Cerebellar cortex (tissue), 1 donor: ENCODE results near the gene CCDC6.
"Not testable (repeated sequence)": the region's sequence is repeated elsewhere in the genome, so short reads cannot be mapped to it uniquely, and the experiment has no call there.

ENCODE experiments used
- DNase-seq: peaks from one replicate; pipeline ENCODE4 v3.0.0-alpha.2; 2015; ENCODE audit warnings: low spot score

CCDC6 gene

DNA sequence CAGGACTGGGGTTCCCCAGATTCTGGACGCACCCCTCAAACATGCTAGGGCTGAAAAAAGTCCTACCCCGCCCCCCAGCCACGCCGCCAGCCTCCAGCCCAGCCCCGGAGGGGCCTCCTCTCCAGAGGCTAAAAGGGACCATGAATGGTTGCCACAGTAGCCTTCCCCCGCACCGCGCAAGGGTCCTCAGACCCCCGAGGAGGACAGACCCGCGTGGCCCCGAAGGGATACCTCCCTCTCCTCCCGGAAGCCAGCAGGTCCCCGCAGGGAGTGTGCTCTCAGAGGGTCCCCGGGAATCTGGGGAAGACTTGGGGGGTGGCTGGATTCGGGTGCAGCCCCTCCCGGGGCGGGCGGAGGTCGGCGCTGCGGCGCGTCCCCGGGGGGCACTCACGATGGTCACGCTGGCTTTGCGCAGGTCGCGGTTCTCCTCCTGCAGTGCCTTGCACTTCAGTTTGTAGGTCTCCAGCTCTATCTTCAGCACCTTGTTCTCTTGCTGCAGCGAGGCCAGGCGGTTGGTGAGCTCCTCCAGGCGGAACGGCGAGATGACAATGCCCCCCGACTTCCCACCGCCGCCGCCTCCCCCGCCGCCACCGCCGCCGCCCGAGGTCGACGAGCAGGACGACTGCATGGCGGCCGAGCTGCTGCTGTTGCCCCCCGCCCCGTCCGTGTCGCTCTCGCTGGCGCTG, 482 bp downstream of the CCDC6 start:
- peak; percentile 26 for DNase-seq

DNA sequence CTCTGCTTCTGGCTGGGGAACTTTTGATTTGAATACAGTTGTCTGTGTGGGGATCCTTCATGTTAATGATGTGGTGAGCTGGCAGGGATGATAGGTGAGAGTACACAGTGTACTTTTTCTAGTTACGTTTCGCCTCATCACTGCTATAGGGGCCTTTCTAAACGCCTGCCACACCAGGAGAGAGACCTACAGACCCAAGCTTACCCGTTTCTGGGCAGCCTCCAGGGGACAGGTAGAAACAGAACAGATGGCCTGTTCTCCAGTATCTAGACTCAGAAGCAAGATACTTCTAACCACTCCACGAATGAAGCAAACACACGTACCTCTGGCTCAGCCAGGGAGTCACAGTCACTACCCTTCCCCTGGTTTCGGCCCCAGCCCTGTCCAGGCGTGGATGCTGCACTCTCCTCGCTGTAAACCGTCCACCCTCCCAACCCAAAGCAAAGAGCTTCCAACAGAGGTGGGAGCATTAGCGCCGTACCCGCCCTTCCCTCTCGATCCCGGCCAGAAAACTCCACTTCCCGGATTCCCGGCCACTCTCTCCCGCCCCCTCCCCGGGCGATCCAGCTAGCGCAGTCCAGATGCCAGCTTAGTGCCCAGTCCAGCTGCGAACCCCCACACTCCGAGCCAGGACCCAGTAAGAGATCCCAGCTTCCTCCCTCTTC, 1.2 kb downstream of the CCDC6 start:
- DNase-seq = peak; percentile 62

DNA sequence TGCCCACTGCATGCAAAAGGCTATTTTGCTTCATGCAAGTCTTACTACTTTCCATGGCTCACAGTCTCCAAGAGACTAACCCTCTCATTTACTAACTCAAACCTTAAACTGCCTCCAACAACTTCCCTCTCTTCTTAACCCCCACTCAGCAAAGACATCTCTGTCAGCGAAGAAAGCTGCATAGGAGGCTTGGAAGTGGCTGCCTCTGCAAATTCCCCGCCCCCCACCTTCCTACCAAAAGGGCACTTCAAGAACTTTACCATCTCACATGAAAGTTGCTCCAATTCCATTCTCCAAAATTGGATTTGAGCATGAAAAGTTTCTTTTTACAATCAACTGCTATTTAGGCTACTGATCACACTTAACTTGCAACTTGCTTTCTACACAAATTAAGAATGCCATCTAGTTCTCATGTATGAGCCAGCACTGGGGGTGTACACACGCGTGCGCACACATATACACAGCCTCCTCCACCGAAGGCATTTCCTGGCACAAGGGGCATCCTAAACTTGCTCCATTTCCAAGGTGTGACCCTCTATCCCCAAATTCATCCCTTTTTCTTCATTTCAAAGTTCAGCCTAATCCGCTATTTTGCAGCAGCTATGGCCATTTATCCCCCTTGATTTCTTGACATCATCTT, 1.8 kb downstream of the CCDC6 start:
- DNase-seq = peak; percentile 22

DNA sequence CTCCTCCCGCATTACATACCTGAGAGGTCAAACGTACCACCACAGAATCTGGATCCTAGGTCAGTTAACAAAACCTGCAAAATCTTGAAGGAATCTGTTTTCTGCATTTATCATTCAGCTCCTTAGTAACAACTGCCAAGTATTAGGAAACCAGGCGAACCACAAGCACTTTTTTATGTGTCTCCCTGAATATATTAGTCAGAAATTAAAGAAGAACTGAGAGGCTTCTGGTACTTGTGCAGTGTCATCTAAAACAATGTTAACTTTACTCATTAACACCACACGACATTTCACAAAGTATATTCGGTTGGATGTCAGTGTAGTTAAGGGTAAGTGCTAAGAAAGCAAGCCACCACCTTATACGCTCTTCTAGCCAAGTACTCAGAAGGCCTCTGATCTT, 2.5 kb downstream of the CCDC6 start:
- no peak for DNase-seq

DNA sequence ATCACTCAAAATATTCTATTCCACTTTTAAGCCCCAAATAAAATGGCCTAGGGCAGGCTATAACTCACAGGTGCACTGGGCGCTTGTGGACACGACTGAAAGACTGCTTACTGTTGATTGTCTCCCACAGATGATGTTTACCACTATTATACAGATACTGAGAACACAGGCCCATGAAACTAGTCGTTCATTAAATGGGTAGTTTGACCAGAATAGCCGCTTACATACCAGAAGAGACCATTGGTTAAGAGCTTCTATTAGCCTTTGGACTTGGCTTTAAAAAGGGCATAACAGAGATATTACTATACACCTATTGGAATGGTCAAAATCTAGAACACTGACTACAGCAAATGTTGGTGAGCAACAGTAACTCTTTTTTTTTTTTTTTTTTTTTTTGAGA, 4.3 kb downstream of the CCDC6 start:
- no peak for DNase-seq

DNA sequence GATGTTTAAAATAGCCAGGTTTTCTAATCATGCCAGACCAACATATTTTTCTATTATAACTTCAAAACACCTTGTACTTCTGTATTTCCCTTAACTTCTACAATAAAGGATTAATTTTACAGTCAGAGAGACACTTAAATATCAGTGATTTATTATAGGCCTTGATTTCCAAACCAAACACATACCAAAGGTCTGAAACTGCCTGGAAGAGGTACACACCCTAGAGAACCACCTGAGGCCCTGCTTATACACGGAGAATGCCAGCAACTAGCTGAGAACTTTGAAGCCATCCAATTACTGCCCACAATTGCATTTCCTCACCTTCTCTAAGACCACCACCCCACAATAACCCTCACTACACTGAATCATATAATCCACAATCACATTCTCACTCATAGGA, 4.9 kb downstream of the CCDC6 start:
- no peak for DNase-seq

DNA sequence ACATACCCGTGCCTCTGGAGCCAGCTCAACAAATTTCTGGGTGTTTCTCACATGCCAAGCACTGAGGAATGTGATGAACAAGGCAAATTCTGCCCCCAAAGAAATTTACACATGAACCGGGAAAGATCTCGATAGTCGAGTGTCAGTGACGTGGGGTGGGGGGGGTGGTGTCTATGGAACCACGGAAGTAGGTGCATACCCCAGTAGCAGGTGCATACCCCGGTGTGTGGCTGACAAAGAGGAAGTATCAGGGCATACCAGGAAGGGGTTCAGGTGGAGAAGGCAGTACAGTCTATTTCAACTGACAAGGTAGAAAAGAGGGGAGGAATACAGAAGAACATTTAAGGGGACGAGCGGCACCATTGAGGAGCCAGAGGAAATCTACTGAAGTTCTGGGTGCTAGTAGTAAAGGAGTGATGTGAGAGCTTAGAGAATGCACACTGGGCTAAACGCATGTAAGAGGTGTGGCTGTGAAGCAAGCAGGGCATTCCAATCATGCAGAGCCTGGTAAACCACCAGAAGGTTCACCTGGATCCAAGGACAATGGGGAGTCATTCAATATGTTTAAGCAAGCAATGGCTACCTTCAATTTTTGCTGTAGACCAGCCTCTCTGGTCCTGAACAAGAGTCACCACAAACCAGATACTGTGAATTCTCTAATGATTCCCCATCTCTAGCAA, 6.2 kb downstream of the CCDC6 start:
- no peak for DNase-seq

DNA sequence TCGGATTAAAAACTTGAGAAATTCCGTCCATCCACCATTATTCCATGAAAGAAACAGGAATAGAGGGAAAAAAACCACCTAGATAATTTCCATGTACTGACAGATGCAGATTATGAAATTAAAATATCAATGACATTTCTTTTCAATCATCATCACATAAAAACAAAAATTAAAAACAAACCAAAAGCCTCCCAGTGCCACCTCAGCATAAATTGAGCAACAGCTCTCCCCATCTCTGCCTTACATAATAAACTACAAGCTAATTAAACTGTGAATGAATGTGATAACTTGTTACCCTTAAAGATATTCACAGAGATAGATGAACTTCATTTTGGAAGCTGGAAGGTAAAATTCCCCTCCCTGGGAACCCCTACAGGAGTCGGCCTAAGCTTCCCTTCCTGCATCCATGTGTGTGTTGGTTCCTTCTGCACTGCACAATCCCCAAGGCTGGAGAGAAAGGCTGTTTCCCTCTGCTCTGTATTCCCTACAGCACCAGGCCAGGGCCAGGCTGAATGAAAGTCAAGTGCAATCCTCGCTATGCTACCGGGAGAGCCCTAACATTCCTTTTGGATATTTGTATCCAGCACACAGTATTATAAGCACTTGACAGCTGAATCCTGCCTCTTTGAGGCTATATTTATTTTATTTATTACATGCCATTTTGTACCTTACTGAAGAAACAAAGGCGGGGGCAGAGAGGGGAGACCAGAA, 8.1 kb downstream of the CCDC6 start:
- peak; percentile 28 for DNase-seq

DNA sequence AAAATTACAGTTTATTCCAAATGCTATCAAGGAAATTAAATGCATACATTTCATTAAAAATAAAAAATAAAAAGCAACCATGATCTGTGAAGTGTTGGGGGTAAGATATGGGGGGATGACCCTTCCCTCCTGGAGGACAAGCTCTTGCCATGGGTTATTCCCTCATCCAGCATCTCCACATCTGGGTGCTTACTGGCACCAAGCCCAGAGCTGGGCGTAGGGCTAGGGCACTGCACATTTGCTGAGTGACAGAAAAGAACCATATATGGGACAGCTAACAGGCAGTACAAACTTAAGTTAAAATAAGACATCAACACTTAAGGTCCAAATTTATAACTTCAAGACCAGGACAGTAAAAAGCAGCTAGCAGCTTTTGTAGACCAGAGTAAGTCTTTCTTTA, 10.2 kb downstream of the CCDC6 start:
- DNase-seq = no peak

DNA sequence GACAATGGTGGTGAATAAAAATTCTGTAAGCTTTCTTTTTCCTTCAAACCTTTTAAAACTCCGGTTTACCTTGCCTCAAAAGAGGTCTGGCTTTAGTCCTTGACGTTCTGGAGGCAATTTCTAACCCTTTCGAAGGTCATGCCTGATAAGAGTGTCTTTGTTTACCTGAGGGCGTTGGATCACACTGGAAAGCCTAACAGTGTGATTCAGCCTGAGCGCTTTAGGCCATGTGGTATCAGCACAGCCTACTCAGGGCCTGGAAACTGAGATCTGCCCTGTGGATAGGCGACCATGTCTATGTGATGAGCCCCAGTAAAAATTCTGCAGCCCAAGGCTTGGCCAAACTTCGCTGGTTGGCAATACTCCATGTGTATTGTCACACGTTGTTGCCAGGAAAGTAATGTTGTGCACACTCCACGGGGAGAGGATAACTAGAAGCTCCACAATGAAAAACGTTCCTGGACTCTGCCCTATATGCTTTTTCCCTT, 10.7 kb downstream of the CCDC6 start:
- DNase-seq = peak; percentile 55

DNA sequence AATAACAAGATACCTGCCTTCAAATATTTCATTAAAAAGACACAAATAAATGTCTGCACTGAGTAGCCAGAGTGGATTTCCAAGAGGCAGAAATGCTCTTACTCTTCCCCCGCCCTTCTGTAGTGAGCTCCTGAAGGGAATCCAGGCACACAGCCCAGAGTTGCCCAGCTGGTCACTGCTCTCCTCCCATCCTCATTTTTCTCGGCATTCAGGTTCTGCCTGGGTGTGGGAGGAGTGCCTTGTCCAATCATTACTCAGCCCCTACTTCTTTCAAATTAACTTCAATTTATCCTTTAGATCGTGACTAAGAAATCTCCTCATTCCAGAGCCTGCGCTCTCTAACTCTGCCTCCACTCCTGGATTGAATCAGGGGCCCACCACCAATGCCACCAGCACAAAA, 12.2 kb downstream of the CCDC6 start:
- DNase-seq = peak; percentile 95

DNA sequence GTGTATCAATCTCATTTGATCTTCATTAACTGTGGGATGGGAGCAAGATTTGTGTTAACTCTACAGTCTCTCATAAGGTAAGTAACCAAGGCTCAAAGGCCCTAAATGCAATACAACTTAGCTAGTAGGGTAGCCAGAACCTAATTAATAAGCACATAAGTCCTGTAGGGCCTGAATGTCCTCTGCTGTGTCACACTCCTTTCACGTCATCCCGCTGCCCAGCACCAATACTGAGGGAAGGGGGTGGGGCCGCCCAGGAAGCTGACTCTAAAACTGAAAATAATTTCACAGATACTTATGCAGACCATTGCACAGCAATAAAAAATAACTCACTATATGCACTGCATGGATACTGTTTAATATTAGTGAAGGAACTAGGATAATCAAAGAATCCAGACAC, 13.7 kb downstream of the CCDC6 start:
- no peak for DNase-seq

DNA sequence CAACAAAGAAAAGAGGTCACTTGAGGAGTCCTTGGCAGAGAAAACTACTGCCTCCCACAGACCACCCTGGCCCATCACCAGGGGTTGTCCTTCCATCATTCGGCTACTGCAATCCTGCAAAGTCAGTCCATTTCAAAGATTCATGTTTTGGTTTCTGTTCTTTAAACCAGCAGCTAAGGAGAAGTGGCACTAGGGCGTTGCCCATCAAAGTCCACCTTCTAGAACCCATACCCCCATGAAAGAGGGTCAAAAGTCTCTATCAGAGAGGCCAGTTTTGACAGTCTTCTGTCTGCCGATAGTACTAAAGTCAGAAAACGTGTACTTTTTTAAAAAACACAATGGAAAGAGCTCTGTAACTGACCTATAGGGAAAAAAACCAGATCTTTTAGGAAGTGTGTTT, 14.4 kb downstream of the CCDC6 start:
- DNase-seq = no peak

DNA sequence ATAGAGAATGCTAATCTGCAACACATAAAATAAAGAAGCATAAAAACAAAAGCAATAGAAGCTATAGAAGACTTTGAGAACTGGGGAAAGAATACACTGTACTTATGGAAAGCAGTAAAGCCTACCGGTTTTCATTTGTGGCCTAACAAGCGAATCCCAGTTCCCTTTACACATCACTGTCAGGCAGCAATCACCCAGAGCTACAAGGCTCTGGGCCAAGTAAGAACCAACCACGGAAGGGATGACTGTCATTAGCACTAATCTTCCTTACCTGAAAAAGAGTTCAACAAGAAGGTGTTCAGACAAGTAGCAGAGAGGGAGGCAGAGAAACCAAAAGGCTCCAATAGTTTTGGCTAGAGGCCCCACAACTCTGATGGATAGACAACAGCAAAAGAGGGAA, 15.0 kb downstream of the CCDC6 start:
- no peak for DNase-seq

DNA sequence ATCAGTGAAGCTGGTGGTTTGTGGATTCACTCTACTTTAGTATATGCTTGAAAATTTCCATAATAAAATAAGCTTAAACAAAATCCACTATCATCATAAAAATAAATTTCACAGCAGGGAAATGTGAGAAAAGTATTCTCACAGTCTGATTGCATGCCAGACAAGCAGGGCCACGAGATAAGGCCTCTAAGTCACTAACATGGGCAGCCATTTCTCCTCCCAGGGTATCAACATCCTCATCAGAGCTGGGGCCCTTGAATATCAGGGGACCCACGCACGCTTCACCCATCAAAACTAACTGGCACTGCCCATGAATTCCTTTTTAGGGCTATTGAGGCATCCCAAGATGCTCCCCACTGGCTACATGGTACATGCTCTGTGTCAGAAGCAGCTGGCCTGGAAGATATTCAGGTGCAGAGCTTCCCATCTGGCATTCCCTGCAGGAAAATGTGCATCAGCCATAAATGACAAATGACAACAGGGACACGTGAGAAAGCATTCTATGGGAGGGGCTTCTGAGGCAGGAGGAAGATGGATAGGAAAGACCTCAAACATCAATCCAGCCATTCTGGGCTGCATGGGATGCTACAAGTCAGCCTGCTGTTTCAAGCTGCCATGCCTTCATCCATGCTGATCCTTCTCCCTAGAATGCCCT, 17.4 kb downstream of the CCDC6 start:
- no peak for DNase-seq

DNA sequence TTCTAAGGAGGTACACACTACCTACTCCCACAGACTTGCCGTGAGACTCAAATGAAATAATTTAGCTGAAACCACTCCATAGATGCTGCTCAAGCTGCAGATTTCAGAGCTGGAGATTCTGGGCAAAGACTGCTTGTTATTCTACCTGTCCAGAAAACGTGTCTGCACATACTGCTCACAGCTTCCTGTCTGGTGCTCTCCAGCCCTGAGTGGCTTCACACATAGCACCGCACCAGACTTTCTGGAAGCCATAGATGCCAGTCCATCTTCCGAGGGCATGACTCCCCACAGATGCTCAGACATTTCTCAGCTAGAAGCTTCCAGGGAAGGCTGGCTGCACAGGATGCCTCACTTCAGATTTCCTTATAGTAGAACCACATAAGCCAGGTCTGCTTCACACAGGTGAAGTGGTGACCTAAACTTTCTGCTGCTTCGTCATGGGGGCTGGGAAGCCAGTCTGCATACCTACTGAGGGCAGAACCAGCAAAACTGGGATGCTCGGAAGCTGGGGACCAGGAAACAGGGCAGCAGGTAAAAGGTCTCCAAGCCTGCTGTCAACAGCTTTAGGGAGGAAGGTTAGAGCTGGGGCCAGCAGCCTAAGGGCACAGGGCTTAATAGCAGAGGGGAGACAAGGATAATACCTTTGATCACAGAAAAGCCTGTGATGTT, 18.2 kb downstream of the CCDC6 start:
- peak; percentile 77 for DNase-seq

DNA sequence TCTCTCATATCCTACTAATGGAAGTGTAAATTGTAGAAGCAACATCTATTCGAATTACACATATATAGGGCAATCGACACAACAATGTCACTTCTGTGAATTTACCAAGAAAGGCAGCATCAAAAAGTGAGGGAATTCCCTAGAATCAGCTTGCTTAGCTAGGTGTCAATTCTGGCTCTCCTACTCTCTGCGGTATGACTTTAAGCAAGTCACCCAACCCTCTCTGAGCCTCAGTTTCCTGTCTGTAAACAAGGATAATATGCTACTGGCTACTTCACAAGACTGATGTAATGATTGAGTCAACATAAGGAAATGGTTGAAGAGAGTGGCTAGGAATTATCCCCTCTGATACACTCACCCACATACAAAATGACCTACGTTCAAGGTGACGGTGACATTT, 19.4 kb downstream of the CCDC6 start:
- DNase-seq = no peak

DNA sequence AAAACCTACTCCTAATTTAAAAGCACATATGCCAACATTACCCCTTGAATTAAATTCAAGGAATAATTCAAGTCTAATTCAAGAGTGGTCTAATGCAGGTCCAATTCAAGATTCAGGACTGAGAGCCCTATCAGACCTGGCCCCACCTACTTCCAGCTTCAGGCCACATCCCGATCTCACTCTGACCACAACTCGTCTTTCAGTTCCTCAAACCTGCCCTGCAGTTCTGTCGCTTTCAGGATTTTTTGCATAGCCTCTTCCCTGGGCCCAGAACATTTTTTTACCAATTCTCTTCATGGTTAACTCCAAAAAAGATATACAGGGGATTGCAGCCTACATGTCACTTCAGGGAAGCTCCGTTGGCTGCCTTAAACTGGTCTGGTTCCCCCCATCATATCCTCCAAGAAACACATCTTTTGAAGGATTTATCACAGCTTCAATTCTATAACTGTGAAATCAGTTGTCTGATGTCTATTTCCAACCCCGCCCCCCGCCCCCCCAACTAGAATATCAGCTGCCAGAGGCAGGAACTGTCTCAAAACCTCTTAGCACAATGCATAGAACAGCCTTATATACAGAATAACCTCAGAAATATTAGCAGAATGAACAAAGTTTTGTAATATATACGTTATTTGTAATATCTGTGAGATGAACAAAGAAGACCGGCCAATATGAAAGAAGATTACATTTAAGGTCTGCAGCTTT, 20.8 kb downstream of the CCDC6 start:
- no peak for DNase-seq

DNA sequence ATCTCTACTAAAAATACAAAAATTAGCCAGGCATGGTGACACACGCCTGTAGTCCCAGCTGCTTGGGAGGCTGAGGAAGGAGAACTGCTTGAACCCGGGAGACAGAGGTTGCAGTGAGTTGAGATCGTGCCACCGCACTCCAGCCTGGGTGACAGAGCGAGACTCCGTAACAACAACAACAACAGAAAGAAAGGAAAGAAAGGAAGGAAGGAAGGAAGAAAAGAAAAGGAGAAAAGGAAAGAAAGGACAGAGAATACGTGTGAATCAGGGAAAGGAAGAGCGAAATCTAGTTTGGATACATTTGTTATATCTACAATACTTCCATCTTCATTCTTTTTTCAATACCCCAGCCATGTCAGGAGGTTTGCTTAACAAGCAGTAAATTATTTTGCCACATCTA, 21.5 kb downstream of the CCDC6 start:
- not testable (repeated sequence) for DNase-seq

DNA sequence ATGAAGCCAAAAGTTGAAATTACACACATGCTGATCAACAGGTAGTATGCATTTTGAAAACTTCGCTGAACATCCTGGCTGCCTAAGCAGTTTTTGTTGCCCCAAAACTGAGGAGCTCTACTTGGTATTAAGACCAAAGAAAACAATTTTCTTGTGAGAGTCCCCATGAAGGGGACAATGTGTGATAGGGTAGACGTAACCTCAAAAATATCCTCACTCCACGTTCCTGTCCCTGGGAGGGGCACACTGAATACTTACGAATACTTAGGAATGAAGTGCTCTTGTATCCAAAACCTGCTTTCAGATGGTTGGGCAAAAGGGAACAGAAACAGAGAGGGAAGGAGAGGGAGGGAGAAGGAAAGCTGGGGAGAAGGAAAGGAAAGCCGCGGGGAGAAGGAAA, 24.7 kb downstream of the CCDC6 start:
- no peak for DNase-seq
